HG03097 (cell line): ENCODE measurements around the gene RMI2.

Source experiments
- ATAC-seq: cut with Tn5 transposase; IDR thresholded peaks from one replicate; pipeline ENCODE4 v1.9.1; 2021; ENCODE audit not compliant: unreplicated experiment, low FRiP score

Gene RMI2

DNA sequence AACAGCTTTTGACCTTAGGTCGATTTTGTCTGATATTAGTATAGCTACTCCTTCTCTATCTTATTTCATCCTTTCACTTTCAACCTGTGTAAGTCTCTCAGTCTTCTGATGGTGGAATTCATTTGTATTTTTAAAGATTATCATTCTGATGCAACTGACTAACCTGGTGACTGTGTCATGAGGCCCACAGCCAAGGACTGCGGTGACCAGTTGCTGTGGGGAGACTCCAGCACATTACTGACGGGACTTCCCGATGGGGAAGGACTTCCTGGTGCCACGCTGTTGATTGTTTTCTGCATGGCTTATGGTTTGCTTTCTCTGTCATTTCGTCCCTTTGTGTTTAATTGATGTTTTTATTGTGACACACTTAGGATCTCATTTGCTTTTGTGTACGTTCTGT is 34.2 kb downstream of the RMI2 start:
- peak; percentile 74 for ATAC-seq

DNA sequence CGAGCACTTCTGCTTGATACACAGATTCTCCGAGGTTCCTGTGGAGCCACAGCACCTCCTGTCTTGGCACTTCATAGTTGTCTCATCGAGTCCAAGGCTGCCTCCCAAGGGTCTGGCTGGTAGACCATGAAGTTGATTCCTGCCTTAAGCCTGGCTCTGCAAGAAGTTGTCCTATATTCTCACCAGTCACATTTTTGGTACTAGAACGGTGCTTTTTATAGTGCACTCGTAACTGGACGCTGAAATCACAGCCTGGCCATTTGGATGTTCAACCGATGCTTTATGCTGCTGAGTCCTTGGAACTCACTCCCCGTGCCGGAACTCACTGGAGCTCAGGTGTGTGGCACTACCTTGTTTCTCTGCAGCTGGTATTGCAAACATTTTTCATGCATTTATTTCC is 35.6 kb downstream of the RMI2 start:
- ATAC-seq = no peak

DNA sequence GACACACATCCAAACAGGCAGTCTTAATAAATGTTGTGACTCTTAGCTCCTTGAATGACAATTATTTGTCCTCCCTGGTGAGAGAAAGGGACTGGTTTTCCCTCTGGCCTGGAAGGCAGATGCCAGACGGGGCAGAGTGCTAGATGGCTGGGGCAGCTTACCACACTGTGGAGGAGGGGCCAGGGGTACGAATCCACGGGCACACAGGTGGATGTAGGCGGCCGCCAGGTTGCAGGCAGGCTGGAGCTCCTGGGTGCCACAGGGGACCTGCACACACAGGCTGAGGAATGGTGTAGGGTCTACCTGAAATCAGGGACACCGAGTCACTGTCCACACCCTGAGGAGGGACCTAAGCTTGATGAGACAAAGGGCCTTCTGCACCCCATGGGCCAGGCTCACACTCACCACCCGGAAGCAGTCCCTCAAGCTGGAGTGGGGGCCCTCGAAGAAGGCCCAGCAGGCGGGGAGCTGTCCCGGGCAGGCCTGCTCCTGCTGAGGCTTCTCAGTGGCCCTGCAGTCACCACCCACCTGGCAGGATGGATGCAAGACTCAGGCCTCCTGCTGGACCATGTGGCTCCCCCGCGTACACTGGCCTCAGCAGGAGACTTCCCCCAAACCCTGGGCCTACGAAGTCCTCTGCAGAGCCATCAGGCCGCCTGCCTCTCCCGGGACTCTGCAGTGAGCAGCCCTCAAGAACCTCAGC is 38.4 kb downstream of the RMI2 start:
- ATAC-seq = no peak

DNA sequence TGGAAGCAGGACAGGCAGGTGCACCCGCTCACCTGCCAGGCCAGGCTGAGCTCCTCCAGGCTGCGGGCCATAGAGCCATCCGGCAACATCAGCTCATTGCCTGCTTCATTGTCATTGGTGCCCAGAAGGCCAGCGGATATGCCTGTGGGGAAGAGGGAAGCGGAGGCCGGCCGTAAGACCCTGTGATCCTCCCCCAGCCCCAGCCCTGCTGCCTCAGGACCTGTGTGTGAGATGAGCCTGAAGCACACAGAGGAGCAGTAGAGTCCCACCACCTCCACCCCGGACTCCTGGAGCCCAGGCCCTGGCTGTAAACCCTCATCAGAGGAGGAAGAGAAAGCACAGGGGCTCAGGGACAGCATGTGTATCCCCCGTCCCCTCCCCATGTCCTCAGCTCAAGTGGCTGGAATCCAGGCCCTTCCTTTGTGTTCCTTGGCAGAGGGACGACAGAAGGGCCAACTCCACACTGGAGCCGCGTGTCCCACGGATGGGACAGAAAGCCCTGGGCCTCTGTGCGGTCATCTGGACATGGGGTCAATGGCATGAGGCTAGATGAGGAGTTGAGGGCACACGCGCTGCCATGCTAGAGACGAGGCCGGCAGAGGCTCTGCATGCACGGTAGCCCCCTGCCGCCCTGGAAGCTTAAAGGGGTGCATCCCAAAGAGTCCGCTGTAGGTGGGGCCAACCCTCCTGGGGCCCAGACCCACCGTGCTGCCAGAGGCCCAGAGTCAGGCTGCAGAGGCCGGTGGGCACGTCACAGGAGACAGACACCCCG is 39.1 kb downstream of the RMI2 start:
- no peak for ATAC-seq

DNA sequence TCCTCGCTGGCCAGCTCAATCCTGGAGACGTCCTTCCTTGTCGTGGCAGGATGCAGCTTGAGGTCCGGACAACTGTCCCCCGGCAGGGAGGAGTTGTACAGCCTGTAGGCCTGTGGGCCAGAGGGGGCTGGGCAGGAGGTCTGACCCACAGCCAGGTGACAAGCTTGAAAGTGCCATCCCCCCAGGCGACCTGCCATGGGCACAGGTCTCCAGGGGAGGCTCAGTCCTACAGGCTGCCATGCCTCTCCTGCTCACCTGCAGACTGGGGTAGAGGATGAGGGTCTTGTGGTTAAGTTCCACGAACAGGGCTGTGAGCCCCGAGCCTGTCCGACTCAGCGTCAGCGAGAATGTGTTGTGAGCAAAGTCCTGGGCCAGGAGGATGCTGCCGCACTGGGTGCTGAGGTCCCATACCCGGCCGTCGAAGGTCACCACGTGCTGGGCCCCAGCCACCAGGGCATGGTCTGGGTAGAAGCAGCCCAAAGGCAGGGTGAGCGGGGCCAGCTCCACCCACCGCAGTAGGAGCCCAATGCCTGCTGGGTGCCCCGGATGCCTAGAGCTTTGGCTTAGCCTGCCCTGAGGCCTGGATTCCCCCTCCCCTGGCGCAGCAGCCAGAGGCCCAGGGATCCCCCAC is 39.8 kb downstream of the RMI2 start:
- no peak for ATAC-seq

DNA sequence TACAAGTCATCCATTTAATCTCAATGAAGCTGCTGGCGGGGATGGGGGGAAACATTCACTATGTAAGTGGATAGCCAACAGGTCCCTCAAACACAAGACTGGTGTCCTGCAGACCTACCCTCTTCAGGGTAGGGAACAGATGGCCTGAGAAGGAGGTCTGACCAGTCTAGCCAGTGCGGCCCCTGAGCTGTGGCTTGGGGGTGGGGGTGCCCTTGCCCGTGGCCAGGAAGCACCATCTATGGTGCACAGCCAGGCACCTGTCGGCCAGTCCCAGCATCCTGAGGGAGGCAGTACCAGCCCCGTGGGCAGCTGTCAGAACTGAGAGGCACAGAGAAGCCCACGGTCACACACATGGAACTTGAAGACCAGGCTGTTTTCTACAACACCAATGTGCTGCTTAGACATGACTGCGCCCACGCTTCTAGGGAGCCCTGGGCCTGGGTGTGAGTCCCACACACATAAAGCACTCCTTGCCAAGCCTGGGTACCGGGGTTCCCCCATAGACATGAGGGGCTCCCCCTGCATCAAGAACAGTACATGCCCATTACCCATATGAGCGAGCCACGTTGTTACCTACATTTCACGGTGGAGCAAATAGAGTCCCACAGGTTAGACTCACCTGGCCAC is 40.9 kb downstream of the RMI2 start:
- ATAC-seq = no peak

DNA sequence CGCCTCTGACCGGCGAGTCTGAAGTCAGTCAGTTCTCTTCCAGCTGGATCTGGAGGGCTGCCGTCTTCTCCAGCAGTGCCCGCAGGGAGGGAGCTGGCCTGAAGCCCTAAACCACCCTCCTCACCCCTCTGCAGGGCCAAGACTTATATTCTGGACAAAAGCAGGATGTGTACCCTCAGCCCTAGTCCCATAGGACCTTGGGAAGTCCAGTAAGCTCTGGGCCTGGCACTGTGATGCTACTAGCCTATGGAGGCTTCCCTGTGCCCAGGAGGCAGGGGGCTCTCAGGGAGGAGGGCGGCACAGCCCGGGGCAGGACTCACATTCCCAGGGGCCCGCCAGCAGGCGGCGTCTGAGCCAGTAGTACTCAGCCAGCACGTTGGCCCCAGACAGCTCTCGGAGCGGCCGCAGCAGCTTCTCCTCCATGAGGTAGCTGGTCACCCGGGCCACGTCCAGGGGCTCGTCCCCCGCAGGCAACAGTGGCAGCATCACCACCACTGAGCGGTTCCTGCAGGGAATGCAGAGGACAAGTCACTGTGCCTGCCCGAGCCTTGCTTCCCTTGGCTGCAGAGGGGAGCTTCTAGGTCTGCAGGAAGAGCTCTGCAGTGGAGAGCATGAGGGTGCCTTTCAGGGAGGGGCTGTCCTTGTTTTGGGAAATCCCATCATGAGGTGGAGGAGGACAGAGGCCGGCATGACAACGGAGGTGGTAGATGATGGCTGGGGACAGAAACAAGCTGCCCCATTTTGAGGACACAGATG is 41.7 kb downstream of the RMI2 start:
- ATAC-seq = no peak

DNA sequence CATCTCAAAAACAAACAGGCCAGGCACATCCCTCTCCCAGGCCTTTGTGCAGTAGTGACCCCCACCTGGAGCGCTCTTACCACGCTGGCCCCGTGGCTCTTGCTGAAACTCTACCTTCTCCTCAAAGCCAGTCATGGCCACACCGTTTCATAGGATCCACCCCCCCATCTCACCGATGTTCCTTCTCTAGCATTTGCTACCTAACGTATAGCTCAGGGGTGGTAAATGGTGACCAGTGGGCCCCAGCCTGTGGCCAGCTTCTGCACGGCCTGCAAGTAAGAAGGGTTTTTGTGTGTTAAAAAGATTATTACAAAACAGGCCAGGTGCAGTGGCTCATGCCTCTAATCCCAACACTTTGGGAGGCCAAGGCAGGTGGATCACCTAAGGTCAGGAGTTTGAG is 43.8 kb downstream of the RMI2 start:
- ATAC-seq = no peak

DNA sequence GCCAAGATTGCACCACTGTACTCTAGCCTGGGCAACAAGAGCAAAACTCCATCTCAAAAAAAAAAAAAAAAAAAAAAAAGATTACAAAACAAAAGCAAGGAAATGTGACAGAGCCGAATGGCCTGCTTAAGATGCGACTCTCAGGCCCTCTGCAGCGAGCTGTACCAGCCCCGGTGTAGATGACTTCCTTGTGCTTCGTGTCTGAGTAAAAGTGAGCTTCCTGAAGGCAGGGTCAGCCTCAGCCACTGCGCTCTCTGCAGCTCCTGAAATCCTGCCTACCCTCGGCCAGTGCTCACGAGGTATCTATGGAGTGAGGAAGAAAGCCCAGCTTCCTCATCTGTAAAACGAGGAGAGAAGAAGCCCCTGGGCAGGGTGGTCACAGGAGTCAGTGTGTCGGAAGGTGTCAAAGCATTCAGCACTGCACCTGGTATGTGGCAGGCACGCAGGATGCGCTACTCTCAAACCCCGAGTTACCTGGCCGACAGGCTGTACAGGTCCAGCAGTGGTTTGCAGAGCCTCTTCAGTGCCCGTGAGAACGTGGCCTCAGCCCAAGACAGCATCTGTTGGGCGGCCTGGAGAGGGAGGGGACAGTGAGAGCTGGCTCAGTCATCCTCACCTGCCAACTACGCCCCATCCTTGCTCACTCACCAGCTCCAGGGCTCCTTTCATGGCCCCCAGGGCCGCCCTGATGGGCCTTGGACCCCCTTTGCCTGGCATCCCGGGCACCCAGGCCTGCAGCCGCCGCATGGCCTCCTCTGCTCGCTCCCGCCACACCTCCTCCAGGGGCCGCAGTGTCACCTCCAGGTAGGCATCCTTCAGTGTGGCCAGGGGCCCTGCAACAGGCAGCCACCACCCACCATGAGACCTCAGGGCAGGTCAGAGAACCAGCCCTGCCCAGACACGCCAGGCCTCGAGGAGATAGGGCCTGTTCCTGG is 44.6 kb downstream of the RMI2 start:
- ATAC-seq = no peak

DNA sequence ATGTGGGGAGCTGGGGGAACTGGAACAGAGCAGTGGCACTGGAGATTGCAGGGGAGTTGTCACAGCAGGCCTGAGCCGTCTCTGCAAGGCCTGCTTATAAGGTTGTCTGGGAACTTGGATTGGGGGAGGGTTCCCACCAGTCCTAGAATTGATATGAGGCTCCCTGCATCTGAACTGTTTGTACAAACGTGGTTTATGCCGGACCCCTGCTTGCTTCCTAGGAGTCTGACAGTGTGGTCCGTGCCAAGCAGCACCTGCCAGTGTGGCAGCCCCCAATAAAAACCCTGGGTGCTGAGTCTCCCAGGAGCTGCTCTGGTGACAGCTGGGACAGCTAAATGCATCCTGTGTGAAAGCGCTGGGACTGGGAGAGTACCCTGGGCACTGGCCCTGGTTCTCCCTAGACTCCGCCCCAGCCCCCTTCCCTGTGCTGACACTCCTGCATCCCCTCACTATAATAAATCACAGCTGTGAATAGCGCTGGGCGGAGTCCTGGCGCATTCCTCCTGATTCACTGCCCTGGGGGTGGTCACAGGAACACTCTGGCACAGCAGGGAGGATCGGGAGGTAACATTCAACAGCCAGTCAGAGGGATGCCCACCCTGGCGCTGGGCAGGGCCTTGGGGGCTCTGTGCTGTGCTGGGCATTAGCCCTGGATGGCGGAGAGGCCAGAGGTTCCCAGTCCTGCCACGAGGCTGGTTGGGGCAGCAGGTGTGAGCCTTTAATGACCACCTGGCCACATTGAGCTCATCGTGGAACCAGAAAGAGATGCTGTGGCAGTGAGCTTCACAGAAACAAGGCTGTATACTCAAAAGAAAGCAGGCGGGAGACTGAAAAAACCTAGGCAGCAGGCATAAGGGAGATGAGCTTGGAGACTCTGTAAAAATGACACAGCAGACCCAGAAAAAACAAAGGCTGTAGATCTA is 45.6 kb downstream of the RMI2 start:
- no peak for ATAC-seq

DNA sequence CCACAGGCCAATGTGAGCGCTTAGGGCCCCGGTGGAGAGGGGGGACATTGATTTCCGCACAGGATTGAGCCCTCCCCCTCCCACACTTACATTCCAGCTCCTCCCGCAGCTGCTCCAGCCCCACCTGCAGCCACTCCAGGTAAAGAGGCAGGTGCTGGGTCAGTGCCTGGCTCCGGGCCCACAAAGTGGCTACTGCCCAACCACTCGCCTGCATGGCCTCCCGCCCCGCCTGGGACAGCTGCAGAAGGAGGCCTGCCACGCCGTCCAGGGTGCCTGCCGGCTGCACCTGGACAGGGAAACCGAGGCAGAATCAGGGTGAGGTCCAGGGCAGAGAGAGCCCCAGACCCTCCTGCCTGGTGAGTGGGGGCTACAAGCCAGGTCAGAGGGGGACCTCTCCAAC is 46.3 kb downstream of the RMI2 start:
- no peak for ATAC-seq

DNA sequence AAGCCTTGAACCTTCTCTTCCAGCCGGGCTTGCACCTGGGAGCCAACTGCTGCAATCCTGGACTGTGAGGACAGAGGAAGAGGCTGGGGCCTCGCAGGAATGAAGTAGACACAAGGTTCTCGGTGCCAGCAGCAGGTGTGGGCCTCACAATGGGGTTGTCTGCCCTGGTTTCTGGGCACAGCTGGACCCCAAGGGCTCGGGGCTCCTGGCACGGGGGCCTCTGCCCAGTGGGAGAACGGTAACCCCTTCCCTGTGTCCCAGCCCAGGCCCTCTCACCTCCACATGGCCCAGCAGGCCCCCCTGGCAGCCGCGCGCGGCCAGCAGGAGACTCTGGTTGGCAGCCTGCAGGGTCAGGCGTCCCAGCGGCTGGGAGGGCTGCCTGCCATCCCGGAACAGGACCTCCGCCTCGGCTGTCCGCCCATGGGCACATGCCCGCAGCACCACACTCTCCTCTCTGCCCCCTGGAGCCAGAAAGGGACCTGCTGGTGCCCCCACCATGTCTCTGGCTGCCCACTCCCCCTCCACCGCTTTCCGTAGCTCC is 46.9 kb downstream of the RMI2 start:
- ATAC-seq = no peak

DNA sequence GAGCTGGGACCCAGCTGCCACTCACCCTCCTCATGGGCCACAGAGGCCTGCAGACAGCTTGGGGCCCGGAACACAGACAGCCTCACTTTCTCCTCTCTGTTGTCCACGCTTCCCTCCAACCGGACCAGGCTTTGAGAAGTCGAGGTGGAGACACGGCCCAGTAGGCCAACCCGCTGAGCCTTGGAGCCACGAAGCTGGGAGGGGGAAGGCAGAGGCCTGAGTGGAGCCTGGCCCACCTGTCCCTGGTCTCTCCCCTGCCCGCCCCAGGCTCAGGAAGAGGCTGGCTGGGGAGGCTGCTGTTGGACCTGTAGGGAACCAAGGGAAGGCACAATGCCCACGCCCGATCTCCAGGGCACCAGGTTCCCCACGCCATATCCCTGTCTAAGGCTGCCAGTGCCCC is 48.1 kb downstream of the RMI2 start:
- ATAC-seq = no peak

DNA sequence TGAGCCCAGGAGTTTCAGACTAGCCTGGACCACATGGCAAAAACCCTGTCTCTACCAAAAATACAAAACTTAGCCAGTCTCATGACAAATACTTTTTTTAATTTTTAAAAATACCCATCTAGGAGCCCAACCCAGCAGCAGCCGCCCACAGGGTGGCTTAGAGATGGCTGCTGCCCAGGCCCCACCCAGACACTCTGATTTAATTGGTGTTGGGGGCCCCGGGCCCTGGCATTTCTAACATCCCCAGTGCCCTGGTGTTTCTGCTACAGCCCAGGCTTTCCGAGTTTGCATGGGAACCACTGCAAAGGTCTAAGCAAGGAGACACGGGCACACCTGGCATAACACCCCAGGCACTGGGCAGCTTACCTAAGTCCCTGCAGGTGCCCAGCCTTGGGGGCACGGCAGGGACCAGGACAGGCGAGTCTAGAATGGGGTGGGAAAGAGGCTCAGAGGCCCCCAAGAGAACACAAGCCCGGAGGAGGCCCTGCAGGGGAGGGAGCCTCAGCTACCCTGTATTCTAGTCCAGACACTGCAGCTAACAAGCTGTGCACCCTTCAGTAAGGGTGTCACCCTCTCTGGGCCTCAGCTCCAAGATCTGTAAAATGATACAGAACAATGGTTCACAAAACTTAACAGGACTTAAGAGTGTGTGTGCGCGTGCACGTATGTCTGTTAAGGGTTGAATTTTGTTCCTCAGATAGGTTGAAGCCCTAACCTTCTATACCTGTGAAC is 48.8 kb downstream of the RMI2 start:
- no peak for ATAC-seq

DNA sequence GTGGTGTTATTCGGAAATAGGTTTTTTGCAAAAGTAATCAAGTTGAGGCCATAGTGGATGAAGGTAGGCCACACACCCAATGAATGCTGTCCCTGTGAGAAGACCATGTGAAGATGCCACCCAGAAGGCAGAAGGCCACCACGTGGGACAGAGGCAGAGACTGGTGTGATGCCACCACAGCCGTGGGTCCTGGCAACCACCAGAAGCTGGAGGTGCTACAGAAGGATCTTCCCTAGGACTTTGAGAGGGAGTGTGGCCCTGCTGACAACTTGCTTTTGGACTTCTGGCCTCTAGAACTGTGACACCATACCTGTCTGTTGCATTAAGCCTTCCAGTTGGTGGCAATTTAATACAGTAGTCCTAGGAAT is 49.3 kb downstream of the RMI2 start:
- no peak for ATAC-seq

DNA sequence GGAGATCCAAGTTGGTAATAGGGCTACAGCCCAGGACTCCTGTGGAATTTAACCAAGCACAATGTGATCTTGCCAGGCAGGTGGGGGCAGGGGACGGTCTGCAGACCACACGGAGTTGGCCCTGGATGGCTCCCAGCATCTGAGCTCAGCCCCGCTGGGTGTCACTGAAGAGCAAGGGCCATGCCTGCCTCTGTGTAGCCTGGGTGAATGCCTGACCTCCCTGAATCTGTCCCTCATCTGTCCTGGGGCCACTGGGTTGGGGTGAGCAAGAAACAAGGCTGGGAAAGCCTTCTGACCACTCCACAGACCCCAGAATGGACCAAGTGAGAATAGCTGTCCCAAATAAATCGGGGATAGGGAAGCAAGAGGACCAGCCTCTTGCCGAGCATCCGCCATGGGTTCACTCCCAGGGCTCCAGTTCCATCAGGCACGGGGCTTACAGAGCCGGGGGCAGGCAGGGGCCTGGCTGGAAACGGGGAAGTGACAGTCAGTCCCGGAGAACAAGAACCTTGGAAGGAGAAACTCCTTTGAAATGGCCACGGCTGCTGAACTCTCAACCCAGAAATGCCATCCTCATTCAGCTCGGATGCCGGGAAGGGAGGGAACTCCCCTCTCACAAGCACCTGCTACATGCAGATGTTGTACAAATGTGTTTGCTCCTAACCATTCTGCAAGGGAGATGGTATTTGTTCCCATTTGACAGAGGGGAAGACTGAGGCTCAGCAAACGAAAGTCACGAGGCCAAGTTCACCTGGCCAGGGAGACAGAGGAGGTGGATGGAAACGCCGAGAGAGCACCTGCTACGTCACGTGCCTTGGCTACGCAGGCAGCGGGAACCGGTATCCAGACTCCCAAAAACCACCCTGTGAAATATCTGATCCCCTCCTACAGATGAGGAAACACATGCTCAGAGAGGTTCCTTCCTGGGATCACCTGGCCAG is 50.0 kb downstream of the RMI2 start:
- no peak for ATAC-seq

DNA sequence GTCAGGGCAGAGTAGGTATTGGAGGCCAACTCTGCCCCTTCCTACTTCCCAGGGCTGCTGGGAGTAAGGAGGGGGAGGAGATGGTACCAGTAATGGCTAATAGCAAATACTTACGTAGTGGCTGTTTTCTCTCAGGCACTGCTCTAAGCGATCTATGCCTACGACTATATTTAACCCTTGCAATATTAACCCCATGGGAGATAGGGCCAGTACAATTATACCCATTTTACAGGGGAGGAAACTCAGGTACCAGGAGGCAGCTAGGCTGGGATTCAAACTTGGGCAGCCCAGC is 50.6 kb downstream of the RMI2 start:
- ATAC-seq = no peak
